GM12878 (cell line): ENCODE results near the gene HSPBP1.

ENCODE experiments used
- ATF3 ChIP-seq: IDR thresholded peaks from 2 replicates; pipeline ENCODE4 v1.6.1; 2011; ENCODE audit warnings: low read depth, mild to moderate bottlenecking, low read length, moderate library complexity, borderline replicate concordance; ENCODE audit errors: extremely low read depth
- ATF7 ChIP-seq: fragments of 450-650 bp; IDR thresholded peaks from 2 replicates; pipeline ENCODE4 v1.6.1; 2016; ENCODE audit warnings: low read depth, mild to moderate bottlenecking
- BRCA1 ChIP-seq: IDR thresholded peaks from 2 replicates; pipeline ENCODE4 v1.6.1; 2011; ENCODE audit warnings: low read depth, low read length, improper control_type of control experiment
- CEBPZ ChIP-seq: fragments of 150-350 bp; IDR thresholded peaks from 2 replicates; pipeline ENCODE4 v1.6.1; 2016; ENCODE audit warnings: low read depth, low read length
- CTCF ChIP-seq, 3 experiments: IDR thresholded peaks in 2 of 3; conservative IDR thresholded peaks in 1 of 3; 2 replicates each; pipeline ENCODE4 v1.5.1; 2011; ENCODE audit warnings: low read depth in 3 of 3, low read length in 3 of 3, mild to moderate bottlenecking in 3 of 3, control low read depth in 2 of 3, moderate library complexity in 2 of 3, inconsistent platforms in 1 of 3, mixed read lengths in 1 of 3; ENCODE audit not compliant: control insufficient read depth in 2 of 3, insufficient read depth in 1 of 3; ENCODE audit errors: extremely low read depth in 1 of 3
- ESRRA ChIP-seq: IDR thresholded peaks from 2 replicates; pipeline ENCODE4 v1.6.1; 2012; ENCODE audit warnings: mild to moderate bottlenecking, low read length, improper control_type of control experiment
- EZH2 ChIP-seq: IDR thresholded peaks from 2 replicates; pipeline ENCODE4 v1.6.1; 2012; ENCODE audit warnings: low read depth, mild to moderate bottlenecking, control low read depth, inconsistent platforms, low read length, borderline replicate concordance; ENCODE audit not compliant: control insufficient read depth
- MXI1 ChIP-seq: fragments of 150-350 bp; IDR thresholded peaks from 2 replicates; pipeline ENCODE4 v1.6.1; 2011; ENCODE audit warnings: low read depth, mild to moderate bottlenecking, inconsistent platforms, low read length, improper control_type of control experiment
- NR2C2 ChIP-seq: IDR thresholded peaks from 2 replicates; pipeline ENCODE4 v1.6.1; 2011; ENCODE audit warnings: borderline replicate concordance, low read depth; ENCODE audit not compliant: control insufficient read depth, insufficient read length
- RAD21 ChIP-seq: IDR thresholded peaks from 2 replicates; pipeline ENCODE4 v1.6.1; 2011; ENCODE audit warnings: mild to moderate bottlenecking, low read depth, low read length, moderate library complexity; ENCODE audit not compliant: insufficient read depth
- STAT1 ChIP-seq: fragments of 450-650 bp; conservative IDR thresholded peaks from 2 replicates; pipeline ENCODE4 v1.6.1; 2014; ENCODE audit warnings: antibody characterized with exemption, mild to moderate bottlenecking
- TAF1 ChIP-seq: IDR thresholded peaks from 2 replicates; pipeline ENCODE4 v1.6.1; 2011; ENCODE audit warnings: mild to moderate bottlenecking, low read depth, low read length, borderline replicate concordance
- USF1 ChIP-seq: IDR thresholded peaks from 2 replicates; pipeline ENCODE4 v1.6.1; 2011; ENCODE audit warnings: borderline replicate concordance, low read depth, mild to moderate bottlenecking, moderate library complexity, mixed read lengths, low read length; ENCODE audit not compliant: insufficient read depth; ENCODE audit errors: extremely low read length
- TF ChIP-seq, protein P1 (sequence below): IDR thresholded peaks from 2 replicates; pipeline ENCODE4 v1.6.1; 2012; ENCODE audit warnings: low read depth, low read length, improper control_type of control experiment

- no peak for TF ChIP-seq NR2C2
- no peak for TF ChIP-seq ESRRA
- no peak for TF ChIP-seq RAD21
- no peak for TF ChIP-seq ATF7
- no peak for TF ChIP-seq MXI1
- TF ChIP-seq, protein P1, sequence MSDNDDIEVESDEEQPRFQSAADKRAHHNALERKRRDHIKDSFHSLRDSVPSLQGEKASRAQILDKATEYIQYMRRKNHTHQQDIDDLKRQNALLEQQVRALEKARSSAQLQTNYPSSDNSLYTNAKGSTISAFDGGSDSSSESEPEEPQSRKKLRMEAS = no peak
- TF ChIP-seq CTCF (IDR thresholded peaks at IDR 0.05 in 2 of 3, conservative IDR thresholded peaks at IDR 0.05 in 1 of 3; ENCODE audit: control insufficient read depth in 2 of 3, extremely low read depth in 1 of 3, insufficient read depth in 1 of 3, low read depth in 3 of 3, low read length in 3 of 3) = no peak
- no peak for TF ChIP-seq STAT1
- TF ChIP-seq TAF1 = no peak
- no peak for TF ChIP-seq BRCA1
- TF ChIP-seq EZH2 = no peak
- no peak for TF ChIP-seq CEBPZ
- no peak for TF ChIP-seq ATF3
- TF ChIP-seq USF1 = no peak
These were observed 15.4 kb downstream of the HSPBP1 start for GRCh38 chr19:55264531-55264930.
